Ascending aorta (tissue), 2 donors: ENCODE results near the gene ENKUR. TPM values are rescaled to one million over a fixed set of nuclear protein-coding genes. Genes with fewer than 3 reads are reported as not detected.
A peak's percentile ranks its signal among the peaks of the same experiment; 100 is the strongest.

ENCODE experiments used
- DNase-seq, 2 donors: peaks; one replicate each; pipeline ENCODE4 v3.0.0-alpha.2; 2019; ENCODE audit warnings: low spot score in 2 of 2
- H3K27ac ChIP-seq, 2 donors: fragments of 200-600 bp; sonication (generic); one replicate each; pipeline ENCODE4 v1.5.1; 2016 to 2017; ENCODE audit warnings: mild to moderate bottlenecking in 1 of 2
- H3K27me3 ChIP-seq: fragments of 200-600 bp; sonication (generic); one replicate; pipeline ENCODE4 v1.5.1; 2017
- H3K36me3 ChIP-seq, 2 donors: fragments of 200-600 bp; sonication (generic); one replicate each; pipeline ENCODE4 v1.5.1; 2016
- H3K4me1 ChIP-seq, 2 donors: fragments of 200-600 bp; sonication (generic); one replicate each; pipeline ENCODE4 v1.5.1; 2016 to 2017; ENCODE audit warnings: mild to moderate bottlenecking in 1 of 2
- H3K4me3 ChIP-seq, 2 donors: fragments of 200-600 bp; sonication (generic); one replicate each; pipeline ENCODE4 v1.5.1; 2016 to 2017; ENCODE audit warnings: mild to moderate bottlenecking in 1 of 2
- H3K9me3 ChIP-seq, 2 donors: fragments of 200-600 bp; sonication (generic); one replicate each; pipeline ENCODE4 v1.5.1; 2016
- CTCF ChIP-seq, 3 experiments: fragments of 200-600 bp in 2 of 3; fragments of 450-650 bp in 1 of 3; sonication (generic) in 2 of 3; IDR thresholded peaks; one replicate each; pipeline ENCODE4 v1.5.1; 2016 to 2019; ENCODE audit warnings: antibody characterized with exemption in 3 of 3, mild to moderate bottlenecking in 1 of 3, moderate library complexity in 1 of 3
- intact Hi-C: fragments of 100-400 bp; cut with DNase I; formaldehyde crosslinking; loops from one replicate; pipeline ENCODE4 v1.15.1; 2023
- total RNA-seq: library from RNA; depleted of rRNA; stranded (reverse); fragments of >200 nt; gene quantifications from one replicate; pipeline ENCODE4 v1.1.0, GENCODE V29; 2016

Gene ENKUR
- total RNA-seq, 1 donor from 2014 or later: not detected

GRCh38 chr10:24992512-24993133 lies 23.3 kb downstream of the ENKUR start:
- Histone ChIP-seq H3K4me3 (no peak overlapping the region), H3K9me3 (no peaks in the 10 kb centered on the region), H3K27ac (no peak overlapping the region), H3K4me1 (no peaks in the 10 kb centered on the region), H3K27me3 (no peaks in the 10 kb centered on the region), H3K36me3 (no peaks in the 10 kb centered on the region)
- no peak for DNase-seq
- TF ChIP-seq CTCF (IDR thresholded peaks at IDR 0.05): no peak
- intact Hi-C loops: no loop called here

GRCh38 chr10:24991298-24991697 lies 24.7 kb downstream of the ENKUR start:
- Histone ChIP-seq H3K9me3 (no peaks in the 10 kb centered on the region), H3K36me3 (no peaks in the 10 kb centered on the region), H3K4me1 (no peaks in the 10 kb centered on the region), H3K27ac (no peak overlapping the region), H3K27me3 (no peaks in the 10 kb centered on the region), H3K4me3 (no peak overlapping the region)
- no peak for DNase-seq
- intact Hi-C loops: loop anchor here (2.0 kb wide), 1 partner anchor 348 kb away; no protein-coding TSS in a partner anchor
- no peak for TF ChIP-seq CTCF (IDR thresholded peaks at IDR 0.05)

- H3K9me3 ChIP-seq: no peaks in the 10 kb centered on the region
- H3K27me3 ChIP-seq: no peaks in the 10 kb centered on the region
- H3K27ac ChIP-seq: no peak overlapping the region
- DNase-seq: no peak
- no peak overlapping the region for H3K4me3 ChIP-seq
- peak; percentile 21 to 59 (median 26) for TF ChIP-seq CTCF (IDR thresholded peaks at IDR 0.05)
- intact Hi-C loops: loop anchor here (2.0 to 10.0 kb wide), 2 partner anchors 265 to 347 kb away; partner anchors contain the start of gene ARHGAP21
- H3K4me1 ChIP-seq: no peaks in the 10 kb centered on the region
- H3K36me3 ChIP-seq: no peaks in the 10 kb centered on the region
Measured at GRCh38 chr10:24989867-24990266, 26.1 kb downstream of the ENKUR start.

GRCh38 chr10:24988831-24989640 lies 26.9 kb downstream of the ENKUR start:
- H3K4me3 ChIP-seq: no peak overlapping the region
- no peaks in the 10 kb centered on the region for H3K9me3 ChIP-seq
- H3K36me3 ChIP-seq: no peaks in the 10 kb centered on the region
- no peaks in the 10 kb centered on the region for H3K27me3 ChIP-seq
- H3K4me1 ChIP-seq: no peaks in the 10 kb centered on the region
- H3K27ac ChIP-seq: no peak overlapping the region
- intact Hi-C loops: loop anchor here (10.0 kb wide), 1 partner anchor 264 kb away; the partner anchor contains the start of gene ARHGAP21
- no peak for TF ChIP-seq CTCF (IDR thresholded peaks at IDR 0.05)
- DNase-seq: no peak

DNA sequence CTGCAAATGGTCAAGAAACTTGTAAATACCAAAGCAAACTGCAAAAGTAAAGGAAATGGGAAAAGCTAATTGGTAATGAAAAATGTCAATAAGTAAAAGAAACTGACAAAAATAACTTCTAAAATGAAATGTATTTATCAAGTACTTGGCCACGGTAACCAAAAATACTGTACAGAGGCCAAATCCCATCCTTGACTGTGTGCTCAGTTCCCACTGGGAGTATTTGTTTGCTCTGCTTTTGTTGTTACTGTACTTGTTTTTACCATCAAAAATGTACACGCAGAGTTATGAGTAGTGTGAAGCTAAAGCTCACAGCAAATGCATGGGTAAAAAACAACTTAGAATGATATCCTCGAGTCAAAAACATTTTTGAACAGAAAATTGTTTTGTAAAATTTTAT lies 31.1 kb downstream of the ENKUR start:
- no peaks in the 10 kb centered on the region for H3K27me3 ChIP-seq
- intact Hi-C loops: loop anchor here (10.0 kb wide), 1 partner anchor 260 kb away; the partner anchor contains the start of gene ARHGAP21
- no peak for DNase-seq
- no peaks in the 10 kb centered on the region for H3K36me3 ChIP-seq
- TF ChIP-seq CTCF (IDR thresholded peaks at IDR 0.05): no peak
- no peaks in the 10 kb centered on the region for H3K9me3 ChIP-seq
- no peaks in the 10 kb centered on the region for H3K4me1 ChIP-seq
- no peak overlapping the region for H3K4me3 ChIP-seq
- H3K27ac ChIP-seq: no peak overlapping the region
